ENCODE measurements around the gene INPP5F. TPM values are rescaled to one million over a fixed set of nuclear protein-coding genes. Genes with fewer than 3 reads are reported as not detected.

Gene INPP5F
- total and polyA plus RNA-seq, 8 donors = 4.6 to 25.7 (median 16.4) TPM

- intact Hi-C loops (cut with DNase I; ENCODE audit: low total_unique reads) = no loop called here
These were observed 37.3 kb downstream of the INPP5F start for GRCh38 chr10:119762805-119763798.

GRCh38 chr10:119768455-119769094, 42.7 kb downstream of the INPP5F start:
- H3K27me3 ChIP-seq = no peaks in the 10 kb centered on the region
- TF ChIP-seq EP300 (IDR thresholded peaks at IDR 0.05) (no peak), POLR2A (IDR thresholded peaks at IDR 0.05) (no peak), POLR2AphosphoS5 (IDR thresholded peaks at IDR 0.05) (no peak), CTCF (IDR thresholded peaks at IDR 0.05) (no peak)
- no peak for DNase-seq
- no peaks in the 10 kb centered on the region for H3K36me3 ChIP-seq
- 43 to 73% (median 66%) methylated on average over 4 of the region's 4 CpGs for WGBS, 5 donors
- H3K4me1 ChIP-seq = peaks cover 0 to 28% (median 17%) of the 10 kb centered on the region in 4 donors
- H3K27ac ChIP-seq = peak overlapping the region in 3 of 5 donors; percentile 1 to 61 (median 49)
- no peak overlapping the region for H3K4me3 ChIP-seq
- intact Hi-C loops (cut with DNase I; ENCODE audit: low total_unique reads) = no loop called here
- no peaks in the 10 kb centered on the region for H3K9me3 ChIP-seq

More at GRCh38 chr10:119762805-119763798, 37.3 kb downstream of the INPP5F start:
- TF ChIP-seq CTCF (IDR thresholded peaks at IDR 0.05) (no peak), EP300 (IDR thresholded peaks at IDR 0.05) (no peak), POLR2AphosphoS5 (IDR thresholded peaks at IDR 0.05) (no peak), POLR2A (IDR thresholded peaks at IDR 0.05) (no peak)
- no peaks in the 10 kb centered on the region for H3K36me3 ChIP-seq
- no peak overlapping the region for H3K27ac ChIP-seq
- no peaks in the 10 kb centered on the region for H3K27me3 ChIP-seq
- WGBS, 5 donors = 79 to 83% (median 79%) methylated on average over 8 of the region's 8 CpGs
- H3K9me3 ChIP-seq = no peaks in the 10 kb centered on the region
- no peak for DNase-seq
- H3K4me1 ChIP-seq = peaks cover 0 to 15% (median 7%) of the 10 kb centered on the region in 4 donors
- no peak overlapping the region for H3K4me3 ChIP-seq

GRCh38 chr10:119769886-119770285, 44.0 kb downstream of the INPP5F start:
- 29 to 50% (median 42%) methylated on average over 2 of the region's 2 CpGs for WGBS, 5 donors

More at GRCh38 chr10:119769886-119770285, 44.0 kb downstream of the INPP5F start:
- Histone ChIP-seq H3K27me3 (no peaks in the 10 kb centered on the region), H3K36me3 (no peaks in the 10 kb centered on the region), H3K4me1 (peaks cover 0 to 28% (median 17%) of the 10 kb centered on the region in 4 donors), H3K4me3 (no peak overlapping the region), H3K9me3 (no peaks in the 10 kb centered on the region), H3K27ac (peak overlapping the region in 3 of 5 donors; percentile 32 to 61 (median 49))
- TF ChIP-seq POLR2AphosphoS5 (IDR thresholded peaks at IDR 0.05) (peak in 1 of 3 donors; percentile 16), POLR2A (IDR thresholded peaks at IDR 0.05) (no peak), CTCF (IDR thresholded peaks at IDR 0.05) (no peak), EP300 (IDR thresholded peaks at IDR 0.05) (no peak)
- intact Hi-C loops (cut with DNase I; ENCODE audit: low total_unique reads) = no loop called here
- DNase-seq = no peak

All from stomach (tissue), 9 donors.